OCI-LY3 (cell line): ENCODE measurements around the gene FIS1.

Experiments
- H2AFZ ChIP-seq: fragments of 200-600, 300-600 bp; shearing (Covaris generic); 2 replicates; pipeline ENCODE4 v1.6.0; 2014; ENCODE audit warnings: antibody characterized with exemption, low read depth, low read length
- H3K27ac ChIP-seq: fragments of 200-600, 300-600 bp; sonication (generic); 2 replicates; pipeline ENCODE4 v1.5.1; 2014; ENCODE audit warnings: mild to moderate bottlenecking, low read length, moderate library complexity, mixed read lengths
- H3K27me3 ChIP-seq: fragments of 200-600, 300-600 bp; sonication (generic); 2 replicates; pipeline ENCODE4 v1.6.1; 2014; ENCODE audit warnings: low read depth, low read length, mixed read lengths
- H3K36me3 ChIP-seq: fragments of 200-600, 300-600 bp; sonication (generic); replicated peaks from 2 replicates; pipeline ENCODE3; 2014; ENCODE audit warnings: low read depth, low read length, mixed read lengths
- H3K4me1 ChIP-seq: fragments of 300-600, 200-600 bp; sonication (generic); 2 replicates; pipeline ENCODE4 v1.6.1; 2014; ENCODE audit warnings: low read length, mixed read lengths
- H3K4me2 ChIP-seq: fragments of 200-600, 300-600 bp; sonication (generic); 2 replicates; pipeline ENCODE4 v1.6.1; 2014; ENCODE audit warnings: low read length, mixed read lengths
- H3K4me3 ChIP-seq: fragments of 300-600, 200-600 bp; sonication (generic); 2 replicates; pipeline ENCODE4 v1.5.1; 2014; ENCODE audit warnings: antibody characterized with exemption, mild to moderate bottlenecking, low read length, moderate library complexity
- H3K79me2 ChIP-seq: fragments of 300-600, 200-600 bp; shearing (Covaris generic); 2 replicates; pipeline ENCODE4 v1.6.1; 2014; ENCODE audit warnings: mild to moderate bottlenecking, low read length, mixed read lengths
- H3K9ac ChIP-seq: fragments of 300-600, 200-600 bp; shearing (Covaris generic); 2 replicates; pipeline ENCODE4 v1.6.0; 2014; ENCODE audit warnings: mild to moderate bottlenecking, low read length, moderate library complexity
- H3K9me3 ChIP-seq: fragments of 200-600, 300-600 bp; shearing (Covaris generic); 2 replicates; pipeline ENCODE4 v1.6.1; 2014; ENCODE audit warnings: low read length, mixed read lengths; ENCODE audit not compliant: insufficient read depth
- H4K20me1 ChIP-seq: fragments of 200-600, 300-600 bp; sonication (generic); 2 replicates; pipeline ENCODE4 v1.6.1; 2016; ENCODE audit warnings: low read length, mixed read lengths; ENCODE audit not compliant: insufficient read depth
- CTCF ChIP-seq: fragments of 200-600, 300-600 bp; sonication (generic); IDR thresholded peaks from 2 replicates; pipeline ENCODE4 v1.5.1; 2014; ENCODE audit warnings: antibody characterized with exemption, low read length, low read depth
- EZH2phosphoT487 ChIP-seq: fragments of 200-600 bp; shearing (Covaris generic); IDR thresholded peaks from 2 replicates; pipeline ENCODE4 v1.6.1; 2018; ENCODE audit warnings: antibody characterized with exemption, mixed run types, low read depth

FIS1 gene

GRCh38 chr7:101216001-101216859, 28.7 kb downstream of the FIS1 start:
- Histone ChIP-seq H3K79me2 (peaks cover 29% of the 10 kb centered on the region), H3K27ac (no peak overlapping the region; the same call in 1 of the 2 replicates), H3K4me1 (peaks cover 12% of the 10 kb centered on the region), H3K27me3 (no peaks in the 10 kb centered on the region), H3K4me3 (peak overlapping the region; percentile 87), H3K36me3 (peaks cover 6% of the 10 kb centered on the region), H2AFZ (0 out of 2 replicates have a peak overlapping the region, but pooled peaks have one; percentile 29), H4K20me1 (no peaks in the 10 kb centered on the region), H3K9me3 (no peaks in the 10 kb centered on the region), H3K9ac (peak overlapping the region; percentile 88), H3K4me2 (peak overlapping the region; percentile 95)
- TF ChIP-seq EZH2phosphoT487 (no peak), CTCF (no peak)

- no peaks in the 10 kb centered on the region for H3K27me3 ChIP-seq
- H3K36me3 ChIP-seq, result peaks cover 6% of the 10 kb centered on the region
- no peaks in the 10 kb centered on the region for H4K20me1 ChIP-seq
- H3K9ac ChIP-seq, result no peak overlapping the region
- H3K4me3 ChIP-seq, result no peak overlapping the region
- TF ChIP-seq CTCF (no peak), EZH2phosphoT487 (no peak)
- H3K27ac ChIP-seq, result no peak overlapping the region
- peaks cover 12% of the 10 kb centered on the region for H3K79me2 ChIP-seq
- H2AFZ ChIP-seq, result no peak overlapping the region
- peaks cover 6% of the 10 kb centered on the region for H3K4me1 ChIP-seq
- no peaks in the 10 kb centered on the region for H3K9me3 ChIP-seq
- H3K4me2 ChIP-seq, result no peak overlapping the region
Observed at GRCh38 chr7:101212014-101212413, 32.9 kb downstream of the FIS1 start.

- Histone ChIP-seq H3K9me3 (no peaks in the 10 kb centered on the region), H4K20me1 (no peaks in the 10 kb centered on the region), H3K36me3 (peaks cover 6% of the 10 kb centered on the region)
Observed at GRCh38 chr7:101211501-101211900, 33.4 kb downstream of the FIS1 start.

More at GRCh38 chr7:101211501-101211900, 33.4 kb downstream of the FIS1 start:
- H3K4me1 ChIP-seq, result peaks cover 6% of the 10 kb centered on the region
- H2AFZ ChIP-seq, result no peak overlapping the region
- H3K27me3 ChIP-seq, result no peaks in the 10 kb centered on the region
- no peak overlapping the region for H3K9ac ChIP-seq
- no peak overlapping the region for H3K27ac ChIP-seq
- no peak overlapping the region for H3K4me3 ChIP-seq
- H3K79me2 ChIP-seq, result peaks cover 7% of the 10 kb centered on the region
- H3K4me2 ChIP-seq, result no peak overlapping the region
- TF ChIP-seq EZH2phosphoT487 (no peak), CTCF (no peak)
